Erythroblast (primary cell): Measurements from ENCODE around the gene TMEM184C.

Source experiments
- DNase-seq, 2 experiments: peaks; one replicate each; lab custom pipeline; 2025; lab: John Stamatoyannopoulos, UW
- GATA1 ChIP-seq: IDR thresholded peaks from 2 replicates; pipeline ENCODE4 v1.6.1; 2011; ENCODE audit warnings: low read depth, mild to moderate bottlenecking, control low read depth, low read length, moderate library complexity
- POLR2A ChIP-seq: IDR thresholded peaks from 2 replicates; pipeline ENCODE4 v1.6.1; 2011; ENCODE audit warnings: mild to moderate bottlenecking, low read length

TMEM184C gene

DNA sequence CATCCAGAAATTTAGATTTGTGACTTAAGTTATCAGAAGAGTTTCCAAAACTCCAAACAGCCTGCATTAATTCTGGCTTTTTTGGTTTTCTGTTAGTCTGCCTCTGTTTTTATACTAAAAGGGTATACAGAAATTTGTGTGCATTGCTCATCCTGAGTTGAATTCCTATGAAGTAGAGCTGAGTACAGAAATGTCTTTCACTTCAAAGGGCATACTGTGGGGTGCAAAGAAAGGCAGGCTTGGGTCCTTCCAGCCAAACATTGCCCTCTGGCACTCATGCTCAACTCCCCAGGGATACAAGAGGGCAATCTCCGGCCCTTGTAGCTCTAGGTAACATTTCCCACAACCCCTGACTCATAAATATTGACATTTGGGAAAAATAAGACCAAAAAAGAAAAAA lies 27.6 kb upstream of the TMEM184C start:
- no peak for DNase-seq
- TF ChIP-seq GATA1 = no peak
- TF ChIP-seq POLR2A = no peak

GRCh38 chr4:147590249-147590920 lies 26.8 kb upstream of the TMEM184C start:
- DNase-seq = peak; percentile 40 to 63
- no peak for TF ChIP-seq POLR2A
- no peak for TF ChIP-seq GATA1

DNA sequence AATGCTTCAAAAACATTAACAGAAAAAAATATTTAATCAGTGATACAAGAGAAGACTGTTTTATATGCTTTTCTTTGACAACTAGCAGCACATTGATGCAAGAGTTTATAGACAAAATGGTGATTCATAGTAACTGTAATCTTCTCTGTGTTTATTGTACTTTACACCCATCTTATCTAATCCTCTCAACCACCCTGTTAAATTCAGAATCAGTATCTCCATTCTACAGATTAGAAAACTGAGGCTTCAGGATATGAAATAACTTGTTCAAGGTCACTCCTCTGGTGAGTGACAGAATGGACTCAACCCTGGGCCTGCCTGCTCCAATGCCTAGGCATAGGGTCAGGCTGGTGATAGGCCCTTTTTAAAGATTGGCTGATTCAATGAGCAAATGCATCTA lies 26.1 kb upstream of the TMEM184C start:
- no peak for DNase-seq
- TF ChIP-seq GATA1 (no peak), POLR2A (no peak)

DNA sequence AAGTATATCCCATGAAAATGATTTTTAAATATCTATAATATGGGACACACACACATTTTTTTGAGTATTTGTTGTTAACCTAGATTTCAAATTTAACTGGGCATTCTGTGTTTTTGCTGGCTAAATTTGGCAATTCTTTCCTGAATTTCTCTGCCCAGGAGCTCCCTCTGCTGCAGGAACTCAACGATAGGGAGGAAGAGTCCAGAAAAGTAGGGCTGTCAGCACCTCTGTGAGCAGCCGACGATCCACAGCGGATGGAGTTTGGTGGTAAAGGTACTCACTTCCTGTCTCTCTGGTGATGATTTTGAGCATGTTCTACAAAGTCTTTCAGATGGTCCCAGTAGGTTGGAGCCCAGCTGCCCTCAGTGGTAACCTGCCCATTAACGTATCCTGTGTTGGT lies 23.1 kb upstream of the TMEM184C start:
- no peak for DNase-seq
- TF ChIP-seq GATA1 (no peak), POLR2A (no peak)

GRCh38 chr4:147594578-147594977 lies 22.6 kb upstream of the TMEM184C start:
- TF ChIP-seq POLR2A (no peak), GATA1 (no peak)
- no peak for DNase-seq

- DNase-seq = no peak
Measured at GRCh38 chr4:147596377-147596776, 20.8 kb upstream of the TMEM184C start.

GRCh38 chr4:147596981-147597380 lies 20.2 kb upstream of the TMEM184C start:
- no peak for DNase-seq
- TF ChIP-seq POLR2A (no peak), GATA1 (no peak)

More at GRCh38 chr4:147596377-147596776, 20.8 kb upstream of the TMEM184C start:
- TF ChIP-seq GATA1 (no peak), POLR2A (no peak)

GRCh38 chr4:147597561-147597960 lies 19.6 kb upstream of the TMEM184C start:
- no peak for TF ChIP-seq GATA1
- TF ChIP-seq POLR2A = no peak

DNA sequence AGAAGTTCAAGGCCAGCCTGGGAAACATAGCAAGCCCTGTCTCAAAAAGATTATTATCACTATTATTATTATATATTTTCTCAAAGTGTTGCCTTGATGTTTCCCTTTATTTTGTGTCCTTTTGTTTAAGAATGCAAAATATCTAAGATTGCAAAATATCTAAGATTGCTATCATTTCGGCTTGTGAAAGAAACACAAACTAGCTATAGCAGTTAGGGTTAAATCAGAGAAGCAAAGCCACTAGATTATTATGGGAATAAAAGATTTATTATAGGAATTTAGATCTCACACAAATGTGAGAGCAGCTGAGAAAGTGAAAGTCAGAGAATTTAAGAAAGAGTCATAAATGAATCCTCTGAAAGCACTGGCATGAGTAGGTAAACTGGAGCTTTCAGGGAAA lies 18.0 kb upstream of the TMEM184C start:
- no peak for DNase-seq
- TF ChIP-seq GATA1 (no peak), POLR2A (no peak)

More at GRCh38 chr4:147597561-147597960, 19.6 kb upstream of the TMEM184C start:
- DNase-seq = no peak

DNA sequence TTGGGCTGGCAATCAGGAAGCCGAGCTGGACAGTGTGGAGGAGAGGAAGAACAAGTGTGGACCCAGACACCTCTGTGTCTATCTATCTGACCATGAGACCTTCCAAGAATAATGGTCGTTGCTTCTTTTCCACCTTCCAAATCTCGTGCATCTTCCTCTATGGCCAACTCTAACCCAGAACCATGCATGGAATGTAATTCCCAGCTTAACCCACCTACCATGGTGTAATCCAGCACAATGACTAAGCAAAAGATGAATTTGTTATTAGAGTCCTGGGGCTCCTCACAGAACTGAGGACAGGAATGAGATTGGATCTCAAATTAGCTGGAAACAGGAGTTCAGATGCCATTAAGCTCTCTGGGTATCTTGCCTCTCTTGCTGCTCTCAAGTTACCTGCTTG lies 17.4 kb upstream of the TMEM184C start:
- TF ChIP-seq POLR2A = no peak
- TF ChIP-seq GATA1 = no peak
- no peak for DNase-seq

DNA sequence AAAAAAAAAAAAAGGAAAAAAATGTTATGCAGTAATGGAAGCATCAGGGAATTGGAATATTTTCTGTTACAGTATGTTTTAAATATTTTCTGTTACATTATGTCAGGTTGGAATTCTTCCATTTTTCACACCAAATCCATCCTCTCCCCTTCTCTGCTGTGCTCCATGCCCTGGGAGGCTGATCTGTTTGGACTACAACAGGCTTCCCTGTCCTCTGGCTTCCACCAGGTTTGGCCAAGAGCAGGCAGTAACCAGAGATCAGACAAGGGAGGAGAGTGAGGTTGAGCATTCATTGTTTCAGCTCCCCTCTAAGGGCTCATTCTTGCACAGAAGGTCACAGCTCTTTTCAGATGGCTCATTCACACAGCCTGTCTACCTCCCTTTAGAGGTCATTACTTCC lies 11.7 kb upstream of the TMEM184C start:
- TF ChIP-seq POLR2A (no peak), GATA1 (no peak)
- no peak for DNase-seq

DNA sequence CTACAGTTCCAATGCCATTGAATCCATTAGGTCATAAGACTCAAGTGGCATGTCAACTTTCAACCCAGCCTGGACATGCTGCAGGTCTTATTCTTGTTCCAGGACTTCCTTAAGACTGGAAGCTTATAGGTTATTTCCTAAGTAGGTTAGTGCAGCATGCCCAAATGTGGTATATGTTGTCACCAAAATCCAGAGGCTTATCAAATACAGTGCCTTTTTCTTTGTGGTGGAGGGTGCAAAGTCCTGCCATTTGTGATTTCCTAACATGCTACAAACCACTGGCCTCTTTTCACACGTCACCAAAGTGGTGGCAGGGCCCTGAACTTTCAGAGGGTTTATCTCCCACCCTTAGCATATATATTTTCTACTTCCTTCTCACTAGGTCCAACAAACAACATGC lies 9.7 kb upstream of the TMEM184C start:
- DNase-seq = no peak
- TF ChIP-seq POLR2A (no peak), GATA1 (no peak)

DNA sequence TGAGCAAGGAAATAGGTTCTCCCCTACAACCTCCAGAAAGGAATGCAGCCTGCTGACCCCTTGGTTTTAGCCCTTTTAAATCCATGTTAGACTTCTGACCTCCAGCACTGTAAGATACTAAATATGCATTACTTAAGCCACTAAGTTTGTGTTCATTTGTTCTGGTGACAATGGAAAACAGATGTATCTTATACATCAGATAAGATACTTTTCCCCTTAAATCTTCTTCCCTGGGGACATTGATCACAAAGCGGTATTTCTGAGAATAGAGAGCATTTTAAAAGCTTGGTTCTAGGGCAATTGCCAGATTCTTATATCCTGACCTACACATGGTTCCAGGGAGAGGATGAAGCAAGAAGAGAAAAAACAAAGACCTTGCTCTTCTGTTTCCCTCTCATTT lies 6.5 kb upstream of the TMEM184C start:
- no peak for DNase-seq
- TF ChIP-seq GATA1 (no peak), POLR2A (no peak)

GRCh38 chr4:147616849-147617172 lies 386 bp upstream of the TMEM184C start:
- no peak for DNase-seq
- no peak for TF ChIP-seq POLR2A
- TF ChIP-seq GATA1 = no peak

DNA sequence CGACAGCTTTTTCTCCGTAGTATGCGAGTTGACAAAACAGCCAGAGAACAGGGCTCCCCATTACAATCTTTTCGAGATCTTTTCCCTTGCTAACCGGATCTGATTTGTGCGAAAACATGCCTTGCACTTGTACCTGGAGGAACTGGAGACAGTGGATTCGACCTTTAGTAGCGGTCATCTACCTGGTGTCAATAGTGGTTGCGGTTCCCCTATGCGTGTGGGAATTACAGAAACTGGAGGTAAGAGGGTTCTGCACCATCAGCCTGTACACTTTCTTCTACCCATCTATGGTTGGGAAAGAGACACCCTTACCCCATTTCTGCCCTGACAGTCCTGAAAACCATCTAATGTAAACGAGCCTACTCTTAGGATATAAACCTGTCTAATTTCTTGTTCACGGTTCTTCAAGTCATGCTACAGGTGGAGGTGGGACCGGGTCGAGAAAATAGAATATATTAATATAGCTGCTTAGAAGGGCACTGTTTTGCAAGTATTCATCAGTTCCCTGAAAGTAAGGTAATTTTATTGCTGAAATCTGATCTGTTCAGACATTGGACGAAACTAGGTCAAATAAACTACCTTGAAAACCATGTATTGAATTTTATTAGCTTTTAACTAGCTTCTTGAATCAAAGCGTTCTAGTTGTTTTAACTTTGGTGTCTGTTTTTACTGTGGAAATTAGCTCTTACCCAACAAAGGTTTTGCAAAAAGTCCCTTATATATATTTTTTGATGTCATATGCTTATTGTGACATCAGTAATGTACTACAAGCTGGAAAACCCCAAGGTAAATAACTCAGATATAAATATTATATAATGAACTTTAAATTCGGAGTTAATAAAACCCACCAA lies 869 bp downstream of the TMEM184C start:
- no peak for DNase-seq
- TF ChIP-seq GATA1 (no peak), POLR2A (no peak)
